Upper lobe of left lung (tissue), 6 donors: Measurements from ENCODE around the gene CNOT4. TPM values are rescaled to one million over a fixed set of nuclear protein-coding genes. Genes with fewer than 3 reads are reported as not detected.

ENCODE experiments used
- ATAC-seq, 2 donors: fragments of 200-7000 bp; cut with Tn5 transposase; one replicate each; pipeline ENCODE4 v1.9.1; 2022; ENCODE audit warnings: mild to moderate bottlenecking in 2 of 2, moderate library complexity in 2 of 2; ENCODE audit not compliant: low FRiP score in 2 of 2
- DNase-seq, 2 donors: peaks; one replicate each; pipeline ENCODE4 v3.0.0-alpha.2; 2019 to 2020
- H3K27ac ChIP-seq, 4 donors: fragments of 200-600 bp; sonication (generic); one replicate each; pipeline ENCODE4 v1.5.1; 2016 to 2019
- H3K27me3 ChIP-seq, 4 donors: fragments of 200-600 bp; sonication (generic); one replicate each; pipeline ENCODE4 v1.5.1; 2017 to 2019
- H3K36me3 ChIP-seq, 4 donors: fragments of 200-600 bp; sonication (generic); one replicate each; pipeline ENCODE4 v1.5.1; 2016 to 2019
- H3K4me1 ChIP-seq, 4 donors: fragments of 200-600 bp; sonication (generic); one replicate each; pipeline ENCODE4 v1.5.1; 2018 to 2019
- H3K4me3 ChIP-seq, 4 donors: fragments of 200-600 bp; sonication (generic); one replicate each; pipeline ENCODE4 v1.5.1; 2017 to 2019; ENCODE audit warnings: mild to moderate bottlenecking in 2 of 4, moderate library complexity in 1 of 4
- H3K9me3 ChIP-seq, 4 donors: fragments of 200-600 bp; sonication (generic); one replicate each; pipeline ENCODE4 v1.5.1; 2018 to 2019
- EP300 ChIP-seq, 4 donors: sonication (generic); formaldehyde crosslinking; IDR thresholded peaks; one replicate each; pipeline ENCODE4 v1.5.1; 2017; ENCODE audit warnings: antibody characterized with exemption in 4 of 4, control low read depth in 2 of 4
- POLR2A ChIP-seq, 4 donors: fragments of 450-650 bp; IDR thresholded peaks; one replicate each; pipeline ENCODE4 v1.5.1; 2016 to 2017; ENCODE audit warnings: antibody characterized with exemption in 4 of 4, mild to moderate bottlenecking in 2 of 4
- POLR2AphosphoS5 ChIP-seq, 2 donors: sonication (generic); formaldehyde crosslinking; IDR thresholded peaks; one replicate each; pipeline ENCODE4 v1.5.1; 2017; ENCODE audit warnings: antibody characterized with exemption in 2 of 2
- WGBS, 2 donors: methylation state at CpG; one replicate each; pipeline ENCODE4 v1.1.5; 2017 to 2018; 5-methylcytosine and 5-hydroxymethylcytosine counted together
- total RNA-seq, 6 donors: library from RNA; depleted of rRNA in 4 of 6; stranded (reverse); fragments of >200 nt in 4 of 6; gene quantifications; one replicate each; pipeline versions ENCODE4 v1.1.0 to v1.2.1, GENCODE V29; 2016 to 2021
- TF ChIP-seq, protein P1 (sequence below), 6 experiments: fragments of 450-650 bp in 4 of 6; fragments of 200-600 bp in 2 of 6; sonication (generic) in 2 of 6; IDR thresholded peaks; one replicate each; pipeline ENCODE4 v1.5.1; 2016 to 2019; ENCODE audit warnings: antibody characterized with exemption in 6 of 6
- donor health status: DM: no; HTN: no; CAD: no; lungs with moderate emphysema.
- donor health status: DM: no; HTN: yes; CAD: no; lungs with severe emphysema.

The CNOT4 gene
- total RNA-seq, 6 donors from 2014 or later: 12.1 to 25.7 (median 19.5) TPM

- Histone ChIP-seq H3K9me3 (no peaks in the 10 kb centered on the region), H3K36me3 (no peaks in the 10 kb centered on the region), H3K27me3 (no peaks in the 10 kb centered on the region), H3K4me3 (no peak overlapping the region), H3K4me1 (peaks cover 16 to 28% (median 20%) of the 10 kb centered on the region in 4 donors), H3K27ac (no peak overlapping the region)
- TF ChIP-seq, protein P1, sequence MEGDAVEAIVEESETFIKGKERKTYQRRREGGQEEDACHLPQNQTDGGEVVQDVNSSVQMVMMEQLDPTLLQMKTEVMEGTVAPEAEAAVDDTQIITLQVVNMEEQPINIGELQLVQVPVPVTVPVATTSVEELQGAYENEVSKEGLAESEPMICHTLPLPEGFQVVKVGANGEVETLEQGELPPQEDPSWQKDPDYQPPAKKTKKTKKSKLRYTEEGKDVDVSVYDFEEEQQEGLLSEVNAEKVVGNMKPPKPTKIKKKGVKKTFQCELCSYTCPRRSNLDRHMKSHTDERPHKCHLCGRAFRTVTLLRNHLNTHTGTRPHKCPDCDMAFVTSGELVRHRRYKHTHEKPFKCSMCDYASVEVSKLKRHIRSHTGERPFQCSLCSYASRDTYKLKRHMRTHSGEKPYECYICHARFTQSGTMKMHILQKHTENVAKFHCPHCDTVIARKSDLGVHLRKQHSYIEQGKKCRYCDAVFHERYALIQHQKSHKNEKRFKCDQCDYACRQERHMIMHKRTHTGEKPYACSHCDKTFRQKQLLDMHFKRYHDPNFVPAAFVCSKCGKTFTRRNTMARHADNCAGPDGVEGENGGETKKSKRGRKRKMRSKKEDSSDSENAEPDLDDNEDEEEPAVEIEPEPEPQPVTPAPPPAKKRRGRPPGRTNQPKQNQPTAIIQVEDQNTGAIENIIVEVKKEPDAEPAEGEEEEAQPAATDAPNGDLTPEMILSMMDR (IDR thresholded peaks at IDR 0.05): no peak
- TF ChIP-seq POLR2AphosphoS5 (IDR thresholded peaks at IDR 0.05) (no peak), EP300 (IDR thresholded peaks at IDR 0.05) (no peak), POLR2A (IDR thresholded peaks at IDR 0.05) (no peak)
- ATAC-seq (no peak), DNase-seq (no peak)
- WGBS, 2 donors: 36% methylated on average over 1 of the region's 1 CpG
Measured at GRCh38 chr7:135493362-135493761, 16.5 kb downstream of the CNOT4 start.

DNA sequence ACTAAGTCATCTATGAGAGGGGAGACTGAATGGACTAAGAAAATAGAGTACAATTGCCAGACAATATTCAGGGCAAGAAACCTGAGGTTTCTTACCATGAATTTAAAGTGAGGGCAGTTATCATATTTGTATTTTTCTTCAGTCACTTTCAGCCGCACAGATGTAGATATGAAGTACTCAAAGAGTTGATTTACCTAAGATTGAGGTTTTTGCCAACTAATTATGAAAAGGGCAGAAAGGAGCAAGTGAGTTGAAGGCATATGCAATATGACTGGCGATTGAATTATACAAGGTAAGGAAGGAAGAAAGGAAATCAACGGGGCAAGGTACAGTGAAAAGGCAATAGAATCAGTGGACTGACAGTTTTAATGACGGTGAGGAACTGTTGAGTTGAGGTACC is 17.8 kb downstream of the CNOT4 start:
- no peaks in the 10 kb centered on the region for H3K9me3 ChIP-seq
- 92 to 94% methylated on average over 4 of the region's 4 CpGs for WGBS, 2 donors
- no peaks in the 10 kb centered on the region for H3K27me3 ChIP-seq
- ATAC-seq: no peak
- H3K4me1 ChIP-seq: peaks cover 10 to 20% (median 16%) of the 10 kb centered on the region in 4 donors
- H3K36me3 ChIP-seq: no peaks in the 10 kb centered on the region
- TF ChIP-seq POLR2A (IDR thresholded peaks at IDR 0.05) (no peak), POLR2AphosphoS5 (IDR thresholded peaks at IDR 0.05) (no peak), EP300 (IDR thresholded peaks at IDR 0.05) (no peak)
- TF ChIP-seq, protein P1 (IDR thresholded peaks at IDR 0.05): no peak
- H3K4me3 ChIP-seq: no peak overlapping the region
- no peak overlapping the region for H3K27ac ChIP-seq
- no peak for DNase-seq

GRCh38 chr7:135490783-135491182 is 19.1 kb downstream of the CNOT4 start:
- Histone ChIP-seq H3K9me3 (no peaks in the 10 kb centered on the region), H3K4me1 (peaks cover 8 to 18% (median 13%) of the 10 kb centered on the region in 4 donors), H3K27ac (no peak overlapping the region), H3K27me3 (no peaks in the 10 kb centered on the region), H3K36me3 (no peaks in the 10 kb centered on the region), H3K4me3 (no peak overlapping the region)
- TF ChIP-seq, protein P1 (IDR thresholded peaks at IDR 0.05): no peak
- TF ChIP-seq POLR2AphosphoS5 (IDR thresholded peaks at IDR 0.05) (no peak), POLR2A (IDR thresholded peaks at IDR 0.05) (no peak), EP300 (IDR thresholded peaks at IDR 0.05) (no peak)
- ATAC-seq (no peak), DNase-seq (no peak)

DNA sequence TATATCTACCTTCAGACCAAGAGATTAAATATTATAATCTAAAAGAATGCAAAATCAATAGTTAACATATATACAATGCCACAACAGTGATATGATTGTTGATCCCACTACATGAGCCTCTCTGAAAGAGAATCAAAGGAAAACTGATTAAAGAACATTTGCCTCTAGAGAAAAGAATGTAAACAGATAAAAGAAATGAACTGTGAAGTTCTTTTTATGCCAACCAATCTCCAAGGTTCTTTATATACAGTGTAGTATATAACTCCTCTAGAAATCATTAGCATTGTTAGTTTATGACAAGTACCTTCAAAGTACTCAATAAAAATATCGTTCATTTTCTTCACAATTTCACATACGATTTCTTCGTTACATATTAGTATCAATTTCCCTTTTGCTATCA is 20.1 kb downstream of the CNOT4 start:
- TF ChIP-seq POLR2A (IDR thresholded peaks at IDR 0.05) (no peak), EP300 (IDR thresholded peaks at IDR 0.05) (no peak), POLR2AphosphoS5 (IDR thresholded peaks at IDR 0.05) (no peak)
- TF ChIP-seq, protein P1 (IDR thresholded peaks at IDR 0.05): no peak
- 74 to 76% methylated on average over 3 of the region's 3 CpGs for WGBS, 2 donors
- no peak for DNase-seq
- no peaks in the 10 kb centered on the region for H3K9me3 ChIP-seq
- H3K4me3 ChIP-seq: no peak overlapping the region
- no peak overlapping the region for H3K27ac ChIP-seq
- no peak for ATAC-seq
- peaks cover 8 to 18% (median 13%) of the 10 kb centered on the region in 4 donors for H3K4me1 ChIP-seq
- no peaks in the 10 kb centered on the region for H3K27me3 ChIP-seq
- no peaks in the 10 kb centered on the region for H3K36me3 ChIP-seq

- no peak for ATAC-seq
- no peak overlapping the region for H3K27ac ChIP-seq
- peaks cover 0 to 16% (median 7%) of the 10 kb centered on the region in 4 donors for H3K4me1 ChIP-seq
- TF ChIP-seq, protein P1 (IDR thresholded peaks at IDR 0.05): no peak
- TF ChIP-seq POLR2A (IDR thresholded peaks at IDR 0.05) (no peak), EP300 (IDR thresholded peaks at IDR 0.05) (no peak)
- H3K9me3 ChIP-seq: no peaks in the 10 kb centered on the region
- no peaks in the 10 kb centered on the region for H3K27me3 ChIP-seq
- 70 to 84% methylated on average over 3 of the region's 3 CpGs for WGBS, 2 donors
- peaks cover 0 to 5% (median 0%) of the 10 kb centered on the region in 4 donors for H3K36me3 ChIP-seq
- H3K4me3 ChIP-seq: no peak overlapping the region
- DNase-seq: no peak
Measured at GRCh38 chr7:135486261-135486920, 23.5 kb downstream of the CNOT4 start.
